ENCODE data around the gene AATK. TPM values are rescaled to one million over a fixed set of nuclear protein-coding genes. Genes with fewer than 3 reads are reported as not detected.
A peak's percentile ranks its signal among the peaks of the same experiment; 100 is the strongest.

The AATK gene
- total and polyA plus RNA-seq, 10 of the 15 experiments (the other 5 are each of a cell fraction or from before 2014, with no cell fraction given) = 0.04 TPM; not detected in 9

DNA sequence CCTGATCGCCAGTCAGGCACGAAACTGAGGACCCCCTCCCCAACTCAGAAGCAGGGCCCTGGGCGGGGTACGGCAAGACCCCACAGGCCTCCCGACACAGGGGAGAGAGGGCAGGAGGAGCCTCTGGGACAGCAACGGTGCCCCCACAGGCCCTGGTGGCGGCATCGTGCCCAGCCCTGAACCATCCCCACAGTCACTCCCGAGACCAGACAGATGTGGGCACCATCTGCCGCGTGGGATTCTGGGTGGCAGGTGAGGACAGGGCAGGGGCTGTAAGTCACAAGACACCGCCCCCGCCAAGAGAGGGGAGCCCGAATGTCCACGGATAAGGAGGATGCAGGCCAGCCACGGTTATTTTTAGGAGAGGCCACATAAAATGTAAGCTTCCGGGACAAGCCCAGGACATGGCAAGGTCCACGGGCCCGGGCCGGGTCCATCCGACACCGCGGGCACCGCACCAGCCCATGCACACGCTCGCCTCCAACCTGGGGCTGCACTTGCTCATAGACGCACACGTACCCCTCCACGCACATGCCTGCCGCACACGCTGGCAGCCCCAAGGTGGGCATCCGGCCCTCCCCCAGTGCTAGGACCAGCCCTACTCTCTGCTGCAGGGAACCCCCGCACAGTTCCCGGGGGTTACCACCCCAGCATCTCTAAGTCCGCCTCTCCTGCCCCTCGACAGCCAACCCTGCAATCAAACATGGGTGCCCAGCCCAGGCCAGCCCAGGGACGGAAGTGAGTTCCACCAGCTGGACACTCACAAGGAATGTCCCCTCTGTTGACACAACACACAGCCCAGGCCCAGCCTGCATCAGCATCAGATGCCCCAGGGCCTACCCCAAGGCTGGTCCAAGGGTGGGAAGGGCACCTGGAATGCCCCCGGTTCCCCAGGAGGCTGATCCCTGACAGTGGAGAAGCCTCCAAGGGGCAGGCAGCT, 8.9 kb downstream of the AATK start:
- ATAC-seq = no peak
- TF ChIP-seq ZSCAN29 (IDR thresholded peaks at IDR 0.05) (no peak), ZNF274 (IDR thresholded peaks at IDR 0.05; ENCODE audit: insufficient read depth, insufficient read length) (no peak), NFYA (IDR thresholded peaks at IDR 0.05; ENCODE audit: borderline replicate concordance, low read depth, low read length) (no peak), ZNF207 (IDR thresholded peaks at IDR 0.05; ENCODE audit: borderline replicate concordance) (no peak), KAT2A (conservative IDR thresholded peaks at IDR 0.05; ENCODE audit: control insufficient read depth, low read depth, low read length) (no peak), BRCA1 (IDR thresholded peaks at IDR 0.05; ENCODE audit: low read depth, low read length) (no peak), TCF3 (IDR thresholded peaks at IDR 0.05; ENCODE audit: borderline replicate concordance, insufficient read depth, low read depth, low read length) (0 out of 2 replicates have a peak, but pooled peaks have one; percentile 36)
- TF ChIP-seq, protein P1, sequence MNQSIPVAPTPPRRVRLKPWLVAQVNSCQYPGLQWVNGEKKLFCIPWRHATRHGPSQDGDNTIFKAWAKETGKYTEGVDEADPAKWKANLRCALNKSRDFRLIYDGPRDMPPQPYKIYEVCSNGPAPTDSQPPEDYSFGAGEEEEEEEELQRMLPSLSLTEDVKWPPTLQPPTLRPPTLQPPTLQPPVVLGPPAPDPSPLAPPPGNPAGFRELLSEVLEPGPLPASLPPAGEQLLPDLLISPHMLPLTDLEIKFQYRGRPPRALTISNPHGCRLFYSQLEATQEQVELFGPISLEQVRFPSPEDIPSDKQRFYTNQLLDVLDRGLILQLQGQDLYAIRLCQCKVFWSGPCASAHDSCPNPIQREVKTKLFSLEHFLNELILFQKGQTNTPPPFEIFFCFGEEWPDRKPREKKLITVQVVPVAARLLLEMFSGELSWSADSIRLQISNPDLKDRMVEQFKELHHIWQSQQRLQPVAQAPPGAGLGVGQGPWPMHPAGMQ (IDR thresholded peaks at IDR 0.05; ENCODE audit: borderline replicate concordance) = no peak
- TF ChIP-seq, protein P2, sequence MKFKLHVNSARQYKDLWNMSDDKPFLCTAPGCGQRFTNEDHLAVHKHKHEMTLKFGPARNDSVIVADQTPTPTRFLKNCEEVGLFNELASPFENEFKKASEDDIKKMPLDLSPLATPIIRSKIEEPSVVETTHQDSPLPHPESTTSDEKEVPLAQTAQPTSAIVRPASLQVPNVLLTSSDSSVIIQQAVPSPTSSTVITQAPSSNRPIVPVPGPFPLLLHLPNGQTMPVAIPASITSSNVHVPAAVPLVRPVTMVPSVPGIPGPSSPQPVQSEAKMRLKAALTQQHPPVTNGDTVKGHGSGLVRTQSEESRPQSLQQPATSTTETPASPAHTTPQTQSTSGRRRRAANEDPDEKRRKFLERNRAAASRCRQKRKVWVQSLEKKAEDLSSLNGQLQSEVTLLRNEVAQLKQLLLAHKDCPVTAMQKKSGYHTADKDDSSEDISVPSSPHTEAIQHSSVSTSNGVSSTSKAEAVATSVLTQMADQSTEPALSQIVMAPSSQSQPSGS (IDR thresholded peaks at IDR 0.05; ENCODE audit: low read length) = no peak
- TF ChIP-seq, protein P3, sequence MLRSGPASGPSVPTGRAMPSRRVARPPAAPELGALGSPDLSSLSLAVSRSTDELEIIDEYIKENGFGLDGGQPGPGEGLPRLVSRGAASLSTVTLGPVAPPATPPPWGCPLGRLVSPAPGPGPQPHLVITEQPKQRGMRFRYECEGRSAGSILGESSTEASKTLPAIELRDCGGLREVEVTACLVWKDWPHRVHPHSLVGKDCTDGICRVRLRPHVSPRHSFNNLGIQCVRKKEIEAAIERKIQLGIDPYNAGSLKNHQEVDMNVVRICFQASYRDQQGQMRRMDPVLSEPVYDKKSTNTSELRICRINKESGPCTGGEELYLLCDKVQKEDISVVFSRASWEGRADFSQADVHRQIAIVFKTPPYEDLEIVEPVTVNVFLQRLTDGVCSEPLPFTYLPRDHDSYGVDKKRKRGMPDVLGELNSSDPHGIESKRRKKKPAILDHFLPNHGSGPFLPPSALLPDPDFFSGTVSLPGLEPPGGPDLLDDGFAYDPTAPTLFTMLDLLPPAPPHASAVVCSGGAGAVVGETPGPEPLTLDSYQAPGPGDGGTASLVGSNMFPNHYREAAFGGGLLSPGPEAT (IDR thresholded peaks at IDR 0.05; ENCODE audit: low read depth) = no peak
- TF ChIP-seq, protein P4, sequence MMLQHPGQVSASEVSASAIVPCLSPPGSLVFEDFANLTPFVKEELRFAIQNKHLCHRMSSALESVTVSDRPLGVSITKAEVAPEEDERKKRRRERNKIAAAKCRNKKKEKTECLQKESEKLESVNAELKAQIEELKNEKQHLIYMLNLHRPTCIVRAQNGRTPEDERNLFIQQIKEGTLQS (IDR thresholded peaks at IDR 0.05; ENCODE audit: borderline replicate concordance, extremely low read depth, low read depth, low read length) = no peak
- TF ChIP-seq, protein P5, sequence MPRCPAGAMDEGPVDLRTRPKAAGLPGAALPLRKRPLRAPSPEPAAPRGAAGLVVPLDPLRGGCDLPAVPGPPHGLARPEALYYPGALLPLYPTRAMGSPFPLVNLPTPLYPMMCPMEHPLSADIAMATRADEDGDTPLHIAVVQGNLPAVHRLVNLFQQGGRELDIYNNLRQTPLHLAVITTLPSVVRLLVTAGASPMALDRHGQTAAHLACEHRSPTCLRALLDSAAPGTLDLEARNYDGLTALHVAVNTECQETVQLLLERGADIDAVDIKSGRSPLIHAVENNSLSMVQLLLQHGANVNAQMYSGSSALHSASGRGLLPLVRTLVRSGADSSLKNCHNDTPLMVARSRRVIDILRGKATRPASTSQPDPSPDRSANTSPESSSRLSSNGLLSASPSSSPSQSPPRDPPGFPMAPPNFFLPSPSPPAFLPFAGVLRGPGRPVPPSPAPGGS (IDR thresholded peaks at IDR 0.05; ENCODE audit: borderline replicate concordance, insufficient read depth, low read depth, low read length, poor library complexity, severe bottlenecking) = peak; percentile 96
- POLR2A ChIA-PET = no interaction called here
- Histone ChIP-seq H2AFZ (ENCODE audit: control insufficient read depth, low read depth, low read length) (no peak overlapping the region), H3K79me2 (ENCODE audit: control insufficient read depth, insufficient read depth, low read length) (no peaks in the 10 kb centered on the region), H3K9ac (ENCODE audit: control insufficient read depth, insufficient read depth, low read length) (no peak overlapping the region), H3K9me3 (replicated peaks; ENCODE audit: control insufficient read depth, insufficient read depth, low read length) (no peaks in the 10 kb centered on the region), H3K4me1 (ENCODE audit: control insufficient read depth, insufficient read depth, low read length) (no peaks in the 10 kb centered on the region), H3K27ac (ENCODE audit: control insufficient read depth, insufficient read depth) (no peak overlapping the region), H3K4me3 (no peak overlapping the region), H3K27me3 (replicated peaks in 1 of 2; ENCODE audit: control insufficient read depth in 2 of 2, insufficient read depth in 2 of 2, low read length in 1 of 2) (no peaks in the 10 kb centered on the region), H3K4me2 (ENCODE audit: control insufficient read depth, insufficient read depth) (no peak overlapping the region), H3K36me3 (ENCODE audit: control insufficient read depth in 2 of 2, insufficient read depth in 2 of 2, low read length in 1 of 2) (no peaks in the 10 kb centered on the region), H4K20me1 (ENCODE audit: control insufficient read depth, insufficient read depth) (no peaks in the 10 kb centered on the region)
- SMC1A ChIA-PET (ENCODE audit: uncharacterized antibody, unreplicated experiment) = no interaction called here
- in situ Hi-C loops (cut with MboI) = no loop called here
- RAD21 ChIA-PET (ENCODE audit: unreplicated experiment) = no interaction called here
- 69% methylated on average over 38 of the region's 38 CpGs for WGBS (ENCODE audit: insufficient coverage, insufficient replicate concordance, low lambda C conversion rate, missing lambda C conversion rate)
- FAIRE-seq = no peak
- BruUV-seq (replicated peaks) = no TSS peak
- intact Hi-C loops (cut with micrococcal nuclease; ENCODE audit: unreplicated experiment) = no loop called here
- CTCF ChIA-PET = no interaction called here
- DNase-seq (ENCODE audit: low read depth, low spot score) = no peak

All from GM12878 (cell line).